Neuron (in vitro differentiated cells): ENCODE data around the gene HIVEP1.

Source experiments
- H2AFZ ChIP-seq: one replicate; pipeline ENCODE4 v1.6.1; 2013; ENCODE audit warnings: low read depth, mild to moderate bottlenecking, inconsistent platforms, low read length, moderate library complexity
- H3K27me3 ChIP-seq: one replicate; pipeline ENCODE4 v1.6.1; 2013; ENCODE audit warnings: low read length; ENCODE audit not compliant: insufficient read depth
- H3K36me3 ChIP-seq: one replicate; pipeline ENCODE4 v1.6.1; 2013; ENCODE audit warnings: low read length; ENCODE audit not compliant: insufficient read depth
- H3K4me1 ChIP-seq: one replicate; pipeline ENCODE4 v1.6.1; 2013; ENCODE audit warnings: low read length; ENCODE audit not compliant: insufficient read depth
- H3K4me3 ChIP-seq: 2 replicates; pipeline ENCODE4 v1.5.1; 2013; ENCODE audit warnings: mild to moderate bottlenecking, low read length, moderate library complexity
- H3K9me3 ChIP-seq: one replicate; pipeline ENCODE4 v1.6.1; 2013; ENCODE audit warnings: low read length

The HIVEP1 gene

GRCh38 chr6:12029979-12030737 is 18.0 kb downstream of the HIVEP1 start:
- peaks cover 8% of the 10 kb centered on the region for H3K9me3 ChIP-seq
- H3K27me3 ChIP-seq = no peaks in the 10 kb centered on the region
- no peak overlapping the region for H2AFZ ChIP-seq
- H3K4me3 ChIP-seq = no peak overlapping the region
- H3K4me1 ChIP-seq = peaks cover 10% of the 10 kb centered on the region
- H3K36me3 ChIP-seq = no peaks in the 10 kb centered on the region

- H3K27me3 ChIP-seq = no peaks in the 10 kb centered on the region
- H3K4me3 ChIP-seq = no peak overlapping the region
- no peak overlapping the region for H2AFZ ChIP-seq
- H3K36me3 ChIP-seq = no peaks in the 10 kb centered on the region
- peaks cover 10% of the 10 kb centered on the region for H3K4me1 ChIP-seq
- H3K9me3 ChIP-seq = peaks cover 8% of the 10 kb centered on the region
Measured at GRCh38 chr6:12030993-12031550, 19.0 kb downstream of the HIVEP1 start.

GRCh38 chr6:12032783-12033573 is 20.9 kb downstream of the HIVEP1 start:
- H3K9me3 ChIP-seq = peaks cover 8% of the 10 kb centered on the region
- H3K4me3 ChIP-seq = no peak overlapping the region
- no peak overlapping the region for H2AFZ ChIP-seq
- no peaks in the 10 kb centered on the region for H3K27me3 ChIP-seq
- H3K36me3 ChIP-seq = no peaks in the 10 kb centered on the region
- peaks cover 10% of the 10 kb centered on the region for H3K4me1 ChIP-seq

GRCh38 chr6:12033770-12034169 is 21.7 kb downstream of the HIVEP1 start:
- H2AFZ ChIP-seq = no peak overlapping the region
- H3K4me3 ChIP-seq = no peak overlapping the region
- peaks cover 8% of the 10 kb centered on the region for H3K9me3 ChIP-seq
- peaks cover 10% of the 10 kb centered on the region for H3K4me1 ChIP-seq
- H3K36me3 ChIP-seq = no peaks in the 10 kb centered on the region
- no peaks in the 10 kb centered on the region for H3K27me3 ChIP-seq

GRCh38 chr6:12034349-12034748 is 22.2 kb downstream of the HIVEP1 start:
- Histone ChIP-seq H3K9me3 (peaks cover 8% of the 10 kb centered on the region), H2AFZ (no peak overlapping the region), H3K36me3 (no peaks in the 10 kb centered on the region), H3K4me1 (peaks cover 10% of the 10 kb centered on the region), H3K4me3 (no peak overlapping the region), H3K27me3 (no peaks in the 10 kb centered on the region)

- Histone ChIP-seq H3K4me3 (no peak overlapping the region), H3K9me3 (peaks cover 8% of the 10 kb centered on the region), H2AFZ (no peak overlapping the region), H3K27me3 (no peaks in the 10 kb centered on the region), H3K36me3 (no peaks in the 10 kb centered on the region), H3K4me1 (peaks cover 10% of the 10 kb centered on the region)
Measured at GRCh38 chr6:12034837-12035236, 22.7 kb downstream of the HIVEP1 start.

- Histone ChIP-seq H3K36me3 (no peaks in the 10 kb centered on the region), H3K4me3 (no peak overlapping the region), H3K4me1 (peaks cover 10% of the 10 kb centered on the region), H3K9me3 (peaks cover 5% of the 10 kb centered on the region), H3K27me3 (no peaks in the 10 kb centered on the region), H2AFZ (no peak overlapping the region)
Measured at GRCh38 chr6:12036766-12037165, 24.7 kb downstream of the HIVEP1 start.

- Histone ChIP-seq H3K36me3 (no peaks in the 10 kb centered on the region), H3K4me1 (peaks cover 10% of the 10 kb centered on the region), H2AFZ (no peak overlapping the region), H3K4me3 (no peak overlapping the region), H3K9me3 (peaks cover 5% of the 10 kb centered on the region), H3K27me3 (no peaks in the 10 kb centered on the region)
Measured at GRCh38 chr6:12037798-12038197, 25.7 kb downstream of the HIVEP1 start.

GRCh38 chr6:12039540-12040459 is 27.7 kb downstream of the HIVEP1 start:
- H2AFZ ChIP-seq = no peak overlapping the region
- H3K4me1 ChIP-seq = no peaks in the 10 kb centered on the region
- H3K27me3 ChIP-seq = no peaks in the 10 kb centered on the region
- no peak overlapping the region for H3K4me3 ChIP-seq
- H3K9me3 ChIP-seq = peaks cover 5% of the 10 kb centered on the region
- no peaks in the 10 kb centered on the region for H3K36me3 ChIP-seq

- Histone ChIP-seq H3K4me3 (no peak overlapping the region), H3K9me3 (no peaks in the 10 kb centered on the region), H3K27me3 (no peaks in the 10 kb centered on the region), H2AFZ (no peak overlapping the region), H3K36me3 (peaks cover 3% of the 10 kb centered on the region), H3K4me1 (no peaks in the 10 kb centered on the region)
Measured at GRCh38 chr6:12047304-12047703, 35.2 kb downstream of the HIVEP1 start.

- Histone ChIP-seq H3K36me3 (peaks cover 3% of the 10 kb centered on the region), H2AFZ (no peak overlapping the region), H3K9me3 (no peaks in the 10 kb centered on the region), H3K27me3 (no peaks in the 10 kb centered on the region), H3K4me1 (no peaks in the 10 kb centered on the region), H3K4me3 (no peak overlapping the region)
Measured at GRCh38 chr6:12047792-12048432, 35.8 kb downstream of the HIVEP1 start.

GRCh38 chr6:12048609-12049008 is 36.5 kb downstream of the HIVEP1 start:
- H3K27me3 ChIP-seq = no peaks in the 10 kb centered on the region
- no peak overlapping the region for H3K4me3 ChIP-seq
- H3K9me3 ChIP-seq = no peaks in the 10 kb centered on the region
- H2AFZ ChIP-seq = no peak overlapping the region
- H3K4me1 ChIP-seq = no peaks in the 10 kb centered on the region
- peaks cover 3% of the 10 kb centered on the region for H3K36me3 ChIP-seq
